Loucy (cell line): ENCODE results near the gene MARK1.

Source experiments
- H2AFZ ChIP-seq: fragments of 200-600 bp; sonication (generic); 2 replicates; pipeline ENCODE4 v1.6.0; 2016; ENCODE audit warnings: antibody characterized with exemption, mild to moderate bottlenecking, low read length, moderate library complexity
- H3F3A ChIP-seq: fragments of 200-600 bp; 2 replicates; pipeline ENCODE4 v1.6.0; 2016; ENCODE audit warnings: antibody characterized with exemption, low read depth, mild to moderate bottlenecking
- H3K27me3 ChIP-seq: fragments of 200-600 bp; sonication (generic); 2 replicates; pipeline ENCODE4 v1.6.1; 2014; ENCODE audit warnings: low read length, mild to moderate bottlenecking; ENCODE audit not compliant: insufficient read depth, poor library complexity, severe bottlenecking
- H3K36me3 ChIP-seq: fragments of 200-600 bp; sonication (generic); 2 replicates; pipeline ENCODE4 v1.6.1; 2016; ENCODE audit warnings: low read length; ENCODE audit not compliant: insufficient read depth
- H3K4me1 ChIP-seq: fragments of 200-600 bp; sonication (generic); 2 replicates; pipeline ENCODE4 v1.5.1; 2014; ENCODE audit warnings: low read length, mild to moderate bottlenecking; ENCODE audit not compliant: insufficient read depth, poor library complexity, severe bottlenecking
- H3K4me2 ChIP-seq: fragments of 200-600 bp; sonication (generic); 2 replicates; pipeline ENCODE4 v1.6.0; 2014; ENCODE audit warnings: antibody characterized with exemption, low read length, low read depth, mild to moderate bottlenecking; ENCODE audit not compliant: poor library complexity, severe bottlenecking
- H3K4me3 ChIP-seq: fragments of 200-600 bp; sonication (generic); 2 replicates; pipeline ENCODE4 v1.5.1; 2014; ENCODE audit warnings: low read length, mild to moderate bottlenecking, mixed read lengths; ENCODE audit not compliant: poor library complexity, severe bottlenecking
- H3K79me2 ChIP-seq: fragments of 200-600 bp; sonication (generic); 2 replicates; pipeline ENCODE4 v1.6.1; 2014; ENCODE audit warnings: low read length; ENCODE audit not compliant: insufficient read depth
- H3K9ac ChIP-seq: fragments of 200-600 bp; sonication (generic); 2 replicates; pipeline ENCODE4 v1.6.0; 2014; ENCODE audit warnings: mild to moderate bottlenecking, low read depth, low read length, moderate library complexity; ENCODE audit not compliant: poor library complexity, severe bottlenecking
- H3K9me2 ChIP-seq: fragments of 200-600 bp; sonication (generic); replicated peaks from 2 replicates; pipeline ENCODE4 v1.6.1; 2016; ENCODE audit warnings: low read depth, low read length, mixed read lengths
- H3K9me3 ChIP-seq: fragments of 200-600 bp; sonication (generic); 2 replicates; pipeline ENCODE4 v1.6.1; 2014; ENCODE audit warnings: mild to moderate bottlenecking, antibody characterized with exemption, low read length, low read depth; ENCODE audit not compliant: insufficient read depth
- H4K20me1 ChIP-seq: fragments of 200-600 bp; sonication (generic); 2 replicates; pipeline ENCODE4 v1.6.0; 2014; ENCODE audit warnings: antibody characterized with exemption, low read length, mild to moderate bottlenecking; ENCODE audit not compliant: insufficient read depth, poor library complexity, severe bottlenecking
- CTCF ChIP-seq: fragments of 200-600 bp; sonication (generic); conservative IDR thresholded peaks from 2 replicates; pipeline ENCODE4 v1.5.1; 2014; ENCODE audit warnings: mild to moderate bottlenecking, antibody characterized with exemption, low read length
- EZH2phosphoT487 ChIP-seq: fragments of 200-600 bp; IDR thresholded peaks from 2 replicates; pipeline ENCODE4 v1.6.1; 2018; ENCODE audit warnings: antibody characterized with exemption, mild to moderate bottlenecking, moderate library complexity, borderline replicate concordance

The MARK1 gene

GRCh38 chr1:220577926-220578325, 50.0 kb downstream of the MARK1 start:
- no peaks in the 10 kb centered on the region for H4K20me1 ChIP-seq
- no peaks in the 10 kb centered on the region for H3F3A ChIP-seq
- H3K4me3 ChIP-seq, result no peak overlapping the region
- no peaks in the 10 kb centered on the region for H3K27me3 ChIP-seq
- H3K36me3 ChIP-seq, result no peaks in the 10 kb centered on the region
- no peaks in the 10 kb centered on the region for H3K4me1 ChIP-seq
- no peak overlapping the region for H3K4me2 ChIP-seq
- H3K9ac ChIP-seq, result no peak overlapping the region
- no peak overlapping the region for H2AFZ ChIP-seq
- peaks cover 6% of the 10 kb centered on the region; the same call in 1 of the 2 replicates for H3K9me3 ChIP-seq
- no peaks in the 10 kb centered on the region for H3K9me2 ChIP-seq
- TF ChIP-seq CTCF (no peak), EZH2phosphoT487 (no peak)
- H3K79me2 ChIP-seq, result no peaks in the 10 kb centered on the region

DNA sequence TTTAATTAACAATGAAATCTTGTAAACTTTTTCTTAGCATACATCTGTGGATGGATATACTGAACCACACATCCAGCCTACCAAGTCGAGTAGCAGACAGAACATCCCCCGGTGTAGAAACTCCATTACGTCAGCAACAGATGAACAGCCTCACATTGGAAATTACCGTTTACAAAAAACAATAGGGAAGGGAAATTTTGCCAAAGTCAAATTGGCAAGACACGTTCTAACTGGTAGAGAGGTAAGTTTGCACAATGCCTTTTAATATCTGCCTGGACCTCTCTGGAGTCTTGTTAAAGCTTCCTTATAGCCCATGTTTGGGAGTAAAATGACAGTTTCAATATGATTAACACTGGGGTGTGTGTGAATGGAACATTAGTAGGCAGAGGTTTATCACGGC, 51.4 kb downstream of the MARK1 start:
- H3K27me3 ChIP-seq, result no peaks in the 10 kb centered on the region
- TF ChIP-seq CTCF (no peak), EZH2phosphoT487 (no peak)
- no peaks in the 10 kb centered on the region for H3K79me2 ChIP-seq
- H2AFZ ChIP-seq, result no peak overlapping the region
- no peaks in the 10 kb centered on the region for H3F3A ChIP-seq
- no peak overlapping the region for H3K4me3 ChIP-seq
- H3K9ac ChIP-seq, result no peak overlapping the region
- H3K36me3 ChIP-seq, result no peaks in the 10 kb centered on the region
- no peaks in the 10 kb centered on the region for H3K9me2 ChIP-seq
- peaks cover 2% of the 10 kb centered on the region; the same call in 1 of the 2 replicates for H3K9me3 ChIP-seq
- no peaks in the 10 kb centered on the region for H3K4me1 ChIP-seq
- H3K4me2 ChIP-seq, result no peak overlapping the region
- no peaks in the 10 kb centered on the region for H4K20me1 ChIP-seq

GRCh38 chr1:220592714-220593113, 64.8 kb downstream of the MARK1 start:
- Histone ChIP-seq H3K79me2 (no peaks in the 10 kb centered on the region), H3K9me3 (no peaks in the 10 kb centered on the region), H3K4me1 (no peaks in the 10 kb centered on the region), H3F3A (no peaks in the 10 kb centered on the region), H2AFZ (no peak overlapping the region), H4K20me1 (no peaks in the 10 kb centered on the region), H3K9me2 (no peaks in the 10 kb centered on the region), H3K4me3 (no peak overlapping the region), H3K9ac (no peak overlapping the region), H3K27me3 (no peaks in the 10 kb centered on the region), H3K4me2 (no peak overlapping the region), H3K36me3 (no peaks in the 10 kb centered on the region)
- no peak for TF ChIP-seq EZH2phosphoT487
- no peak for TF ChIP-seq CTCF
